SKM-1 treated with dmso at 0.1 percent for 144 hours (cell line): Measurements from ENCODE around the gene PAM16.

Source experiments
- DNase-seq: peaks from one replicate; lab custom pipeline; 2025; ENCODE audit not compliant: unreplicated experiment; lab: John Stamatoyannopoulos, UW

PAM16 gene

GRCh38 chr16:4371357-4372000, 20.4 kb upstream of the PAM16 start, which contains the start of gene VASN:
Gene VASN (plus strand): TSS chr16:4371848. CDS start chr16:4380878, 9,030 bp downstream.
- DNase-seq: no peak

- DNase-seq: no peak
Observed at GRCh38 chr16:4370570-4371356, 19.6 kb upstream of the PAM16 start.

- DNase-seq: no peak
Observed at GRCh38 chr16:4370151-4370550, 19.0 kb upstream of the PAM16 start.

DNA sequence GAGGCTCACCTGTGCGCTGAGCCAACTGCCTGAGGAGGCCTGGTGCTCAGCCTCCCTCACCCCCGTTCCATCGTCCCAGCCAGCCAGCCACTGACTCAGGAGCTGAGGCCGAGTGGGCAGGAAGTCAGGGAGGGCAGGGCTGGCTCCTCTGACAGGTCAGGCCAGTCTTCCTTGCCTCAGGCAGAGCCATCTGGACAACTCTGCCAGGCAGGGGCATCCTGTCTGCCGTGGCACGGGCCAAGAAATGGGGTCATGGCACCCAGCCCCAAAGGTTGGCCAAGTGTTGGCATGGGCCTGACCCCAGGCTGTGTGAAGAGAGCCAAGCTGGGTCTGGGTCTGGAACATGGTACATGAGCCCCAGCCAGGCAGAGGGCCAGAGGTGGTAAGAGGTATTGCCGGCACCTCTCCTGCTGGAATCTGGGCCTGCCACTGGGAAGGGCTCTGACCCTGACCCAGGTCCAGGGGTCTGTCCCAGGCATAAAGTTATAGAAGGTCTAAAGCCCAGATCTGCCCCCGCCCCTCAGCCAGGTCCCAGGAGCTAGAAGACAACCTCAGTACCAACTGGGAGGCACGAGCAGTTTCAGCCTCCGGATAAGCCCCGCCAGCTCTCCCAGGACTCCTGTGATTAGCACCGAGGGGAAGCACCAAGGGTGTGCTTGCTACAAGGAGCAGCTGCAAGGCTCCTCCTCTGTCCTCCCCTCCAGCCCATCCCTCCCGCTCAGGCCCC, 18.0 kb upstream of the PAM16 start:
- DNase-seq: no peak

DNA sequence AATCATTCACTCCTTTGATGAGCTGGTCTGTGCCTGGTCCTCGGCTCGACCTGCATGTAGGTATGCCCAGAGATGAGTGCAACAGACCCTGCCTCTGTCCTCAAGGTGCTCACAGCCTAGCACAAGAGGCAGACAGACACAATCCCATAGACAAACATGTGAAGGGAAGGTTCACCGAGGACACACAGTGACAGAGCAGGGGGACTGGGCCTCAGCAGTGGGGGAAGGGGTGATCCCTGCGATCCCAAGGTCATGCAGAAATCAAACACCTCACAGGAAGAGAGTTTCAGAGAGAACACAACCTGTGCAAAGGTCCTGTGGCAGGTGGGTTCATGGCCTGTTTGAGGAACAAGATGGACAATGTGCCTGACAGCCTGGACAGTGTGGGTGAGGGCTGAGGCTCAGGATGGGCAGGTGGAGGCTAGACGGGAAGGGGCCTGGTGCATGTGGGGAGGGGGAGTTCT, 16.3 kb upstream of the PAM16 start:
- DNase-seq: no peak

- no peak for DNase-seq
Observed at GRCh38 chr16:4366016-4366415, 14.9 kb upstream of the PAM16 start.

DNA sequence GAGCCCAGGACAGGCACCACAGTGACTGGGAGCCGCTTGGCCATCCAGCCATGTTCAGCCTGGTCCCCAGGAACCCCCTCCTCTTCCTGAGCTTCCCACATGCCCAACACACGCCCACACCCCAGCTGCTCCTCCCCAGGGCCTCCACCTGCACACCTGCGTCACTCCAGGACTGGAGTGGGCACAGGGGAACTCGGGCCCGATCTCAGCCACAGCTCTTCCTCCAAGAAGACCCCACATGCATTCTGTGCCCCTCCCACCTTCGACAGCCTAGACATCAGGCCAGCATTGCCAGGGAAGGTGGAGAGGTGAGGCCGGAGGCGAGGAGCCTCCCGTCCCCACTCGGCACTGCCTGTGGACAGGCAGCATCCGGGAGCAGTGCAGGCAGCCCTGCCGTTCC, 14.5 kb upstream of the PAM16 start:
- DNase-seq: no peak

DNA sequence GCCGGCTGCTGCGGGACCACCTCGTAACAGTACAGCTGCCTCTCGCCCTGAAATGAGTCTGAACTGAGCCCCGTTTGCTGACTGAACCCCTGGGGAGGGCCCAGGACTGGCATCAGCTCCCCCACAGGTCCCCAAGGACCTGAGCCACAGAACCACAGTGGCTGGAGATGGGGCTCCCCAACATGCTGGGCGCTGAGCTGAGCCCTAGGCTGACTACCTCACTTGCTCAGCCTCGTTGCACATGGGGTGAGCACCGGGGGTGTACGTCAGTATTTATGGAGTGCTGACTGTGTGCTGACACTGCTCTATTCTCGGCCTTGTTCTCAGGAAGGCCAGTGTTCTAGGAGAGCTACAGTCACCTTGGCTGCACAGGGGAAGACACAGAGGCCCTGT, 13.9 kb upstream of the PAM16 start:
- no peak for DNase-seq

DNA sequence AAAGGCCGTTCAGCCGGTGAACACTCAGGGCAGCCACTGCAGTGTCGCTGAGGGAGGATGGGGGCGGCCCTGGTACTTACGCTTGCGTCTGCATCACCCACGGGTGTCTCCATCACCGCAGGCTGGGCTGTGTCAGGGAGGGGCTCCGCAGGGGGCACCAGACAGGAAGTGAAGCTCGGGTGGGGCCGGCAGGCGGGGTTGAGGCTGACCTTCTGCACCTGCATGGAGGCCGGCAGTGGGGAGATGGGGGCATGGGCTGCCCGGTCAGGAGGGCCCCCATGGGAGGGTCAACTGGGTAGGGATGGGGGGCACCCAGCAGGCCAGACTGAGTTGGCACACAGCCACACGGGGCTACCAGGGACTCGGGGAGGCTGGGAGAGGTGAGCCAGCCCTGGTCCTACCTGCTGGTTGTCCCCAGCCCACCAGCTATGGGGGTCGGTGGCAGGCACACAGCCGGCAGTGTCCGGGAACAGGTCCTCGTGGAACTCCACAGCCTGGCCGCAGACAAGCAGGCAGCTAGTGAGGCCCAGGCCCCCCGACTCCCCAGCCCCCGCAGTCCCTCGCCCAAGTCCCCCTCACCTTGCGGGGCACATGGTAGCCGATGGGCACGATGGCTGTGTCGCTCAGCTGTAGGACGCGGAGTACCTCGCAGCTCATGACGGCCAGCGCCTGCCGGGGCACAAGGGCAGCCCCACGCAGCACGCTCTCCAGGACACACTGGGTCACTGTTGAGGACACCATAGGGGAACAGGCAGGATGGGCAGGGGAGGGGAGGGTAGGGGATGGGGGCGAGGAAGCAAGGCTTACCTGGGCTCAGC, 13.3 kb upstream of the PAM16 start:
- no peak for DNase-seq

GRCh38 chr16:4362476-4363135, 11.5 kb upstream of the PAM16 start:
- no peak for DNase-seq

- DNase-seq: no peak
Observed at GRCh38 chr16:4361944-4362311, 10.8 kb upstream of the PAM16 start.

DNA sequence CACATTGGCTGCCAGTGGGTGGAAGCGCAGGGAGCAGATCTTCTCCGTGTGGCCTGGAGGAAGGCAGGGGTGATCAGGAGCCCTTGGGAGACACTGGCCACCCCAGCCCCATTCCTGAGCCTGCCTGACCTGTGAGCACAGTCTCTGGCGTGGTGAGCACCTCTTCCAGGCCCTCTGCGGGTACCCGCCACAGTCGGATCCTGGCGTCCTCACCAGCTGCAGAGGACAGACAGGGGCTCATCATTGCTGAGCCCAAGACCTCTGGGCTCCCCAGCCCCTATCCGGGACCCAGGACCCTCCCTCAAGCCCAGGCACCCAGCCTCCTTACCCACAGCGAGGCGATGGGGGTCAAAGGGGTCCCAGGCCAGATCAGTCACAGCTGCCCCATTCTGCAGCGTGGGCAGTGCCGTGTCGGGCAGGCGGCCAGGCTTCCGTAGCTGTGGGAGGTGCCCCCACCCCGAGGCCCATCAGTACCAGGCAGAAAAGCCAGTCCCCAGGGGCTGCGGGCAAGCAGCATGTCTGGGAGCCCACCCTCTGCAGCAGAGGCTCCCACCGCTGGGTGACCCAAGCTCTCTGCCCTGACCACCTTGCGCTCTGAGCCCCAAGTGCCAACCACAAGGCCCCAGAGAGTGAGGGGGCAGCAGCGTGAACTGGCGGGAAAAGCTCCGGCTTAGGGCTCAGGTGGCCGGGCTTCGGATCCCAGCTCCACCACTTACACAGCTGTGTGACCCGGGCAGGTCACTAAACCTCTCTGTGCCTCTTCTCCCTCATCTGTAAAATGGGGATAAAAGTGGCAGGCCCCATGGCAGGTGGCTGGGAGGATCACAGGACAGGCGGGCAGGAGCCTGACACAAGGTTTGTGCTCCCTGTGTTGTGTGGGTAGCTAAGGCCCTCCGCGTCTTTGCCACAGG, 10.2 kb upstream of the PAM16 start:
- DNase-seq: no peak

DNA sequence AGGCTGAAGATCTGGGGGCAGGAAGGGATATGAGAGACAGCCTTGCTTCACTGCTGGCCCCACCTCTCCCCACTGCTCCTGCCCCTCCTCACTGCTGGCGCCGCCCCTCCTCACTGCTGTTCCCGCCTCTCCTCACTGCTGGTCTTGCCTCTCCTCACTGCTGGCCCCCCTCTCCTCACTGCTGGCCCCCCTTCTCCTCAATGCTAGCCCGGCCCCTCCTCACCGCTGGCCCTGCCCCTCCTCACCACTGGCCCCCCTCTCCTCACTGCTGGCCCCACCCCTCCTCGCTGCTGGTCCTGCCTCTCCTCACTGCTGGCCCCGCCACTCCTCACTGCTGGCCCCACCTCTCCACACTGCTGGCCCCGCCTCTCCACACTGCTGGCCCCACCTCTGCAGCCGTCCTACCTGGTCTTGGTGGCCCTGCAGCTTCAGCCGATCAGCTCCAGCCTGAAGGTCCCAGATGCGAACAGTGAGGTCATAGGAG, 9.5 kb upstream of the PAM16 start:
- no peak for DNase-seq

DNA sequence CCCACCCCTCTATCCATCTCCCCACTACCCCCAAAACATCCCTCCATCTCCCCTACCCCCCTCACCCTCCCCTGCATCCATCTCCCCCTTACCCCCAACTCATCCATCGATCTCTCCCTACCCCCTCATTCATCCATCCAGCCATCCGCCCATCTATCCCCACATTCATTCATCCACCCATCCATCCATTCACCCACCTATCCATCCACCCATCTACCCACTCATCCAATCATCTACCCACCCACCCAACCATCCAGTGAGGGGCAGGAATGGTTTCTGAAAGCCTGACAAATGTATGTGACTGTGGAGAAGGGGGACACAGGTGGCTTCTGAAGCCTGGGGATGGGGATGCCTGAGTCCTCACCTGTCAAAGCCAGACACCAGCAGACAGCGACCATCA, 8.8 kb upstream of the PAM16 start:
- DNase-seq: no peak

DNA sequence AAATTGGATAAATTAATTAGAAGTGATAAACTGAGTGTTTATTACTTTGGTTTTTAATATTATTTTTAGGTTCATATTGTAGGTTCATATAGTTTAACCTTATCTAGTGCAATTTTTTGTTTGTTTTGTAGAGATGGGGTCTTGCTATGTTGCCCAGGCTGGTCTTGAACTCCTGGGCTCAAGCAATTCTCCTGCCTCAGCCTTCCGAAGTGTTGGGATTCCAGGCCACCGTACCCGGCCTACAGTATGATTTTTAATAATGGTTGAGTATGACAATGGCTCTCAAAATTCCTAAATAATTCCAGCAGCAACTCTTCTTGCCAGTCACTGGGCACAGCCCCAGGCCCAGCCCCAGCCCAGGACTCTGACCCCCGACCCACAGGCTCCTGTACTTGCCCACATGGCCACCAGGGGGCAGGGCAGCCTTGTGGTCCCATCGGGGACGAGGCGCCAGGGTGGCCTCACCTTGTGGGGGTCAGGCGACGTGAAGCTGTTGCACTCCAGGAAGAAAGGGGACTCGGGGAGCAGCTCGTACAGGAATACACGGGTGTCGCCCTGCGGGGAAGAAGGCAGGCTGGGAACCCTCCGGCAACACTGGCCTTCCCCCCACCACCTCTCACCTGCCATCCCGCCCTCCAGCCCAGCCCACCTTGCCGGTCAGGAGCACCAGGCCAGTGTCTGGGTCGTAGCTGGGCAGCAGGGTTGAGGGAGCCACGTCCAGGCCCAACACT, 7.9 kb upstream of the PAM16 start:
- no peak for DNase-seq

- no peak for DNase-seq
Observed at GRCh38 chr16:4358236-4358635, 7.1 kb upstream of the PAM16 start.

GRCh38 chr16:4356820-4357219, 5.7 kb upstream of the PAM16 start:
- no peak for DNase-seq

- DNase-seq: no peak
Observed at GRCh38 chr16:4354512-4355409, 3.6 kb upstream of the PAM16 start.
